ENCODE measurements around the gene AFAP1L1. TPM values are rescaled to one million over a fixed set of nuclear protein-coding genes. Genes with fewer than 3 reads are reported as not detected.

AFAP1L1 gene
- total RNA-seq, 1 donor from 2014 or later, result 0.36 TPM

- Mint-ChIP-seq H3K4me3 (no peak overlapping the region), H3K9me3 (no peaks in the 10 kb centered on the region), H3K4me1 (peaks cover 13% of the 10 kb centered on the region), H3K27ac (no peak overlapping the region), H3K27me3 (ENCODE audit: insufficient read depth, low read depth) (peaks cover 6% of the 10 kb centered on the region), H3K36me3 (no peaks in the 10 kb centered on the region)
- H3K4me2 ChIP-seq, result no peak overlapping the region
- H3K79me2 ChIP-seq (ENCODE audit: low read depth), result no peaks in the 10 kb centered on the region
- H3K9me3 ChIP-seq (ENCODE audit: low read depth), result no peaks in the 10 kb centered on the region
- DNase-seq (ENCODE audit: low spot score), result no peak
- no peaks in the 10 kb centered on the region for H3F3A ChIP-seq (ENCODE audit: low read depth)
- H2AFZ ChIP-seq (replicated peaks), result no peak overlapping the region
- no peak overlapping the region for H3K4me3 ChIP-seq
- H4K20me1 ChIP-seq (ENCODE audit: low read depth), result no peaks in the 10 kb centered on the region
- no peaks in the 10 kb centered on the region for H3K36me3 ChIP-seq
- TF ChIP-seq EZH2phosphoT487 (IDR thresholded peaks at IDR 0.05), result no peak
- no peak for TF ChIP-seq EZH2 (IDR thresholded peaks at IDR 0.05)
- no peak overlapping the region for H3K27ac ChIP-seq
- no peaks in the 10 kb centered on the region for H3K27me3 ChIP-seq
- no peak overlapping the region for H3K9ac ChIP-seq
- H3K4me1 ChIP-seq, result no peaks in the 10 kb centered on the region
Measured at GRCh38 chr5:149309354-149309753, 37.7 kb downstream of the AFAP1L1 start.

- no peaks in the 10 kb centered on the region for H3K36me3 Mint-ChIP-seq
- Histone ChIP-seq H3K27me3 (no peaks in the 10 kb centered on the region), H3F3A (ENCODE audit: low read depth) (no peaks in the 10 kb centered on the region), H3K4me3 (no peak overlapping the region), H3K4me1 (no peaks in the 10 kb centered on the region), H4K20me1 (ENCODE audit: low read depth) (no peaks in the 10 kb centered on the region), H3K4me2 (no peak overlapping the region), H3K36me3 (no peaks in the 10 kb centered on the region), H3K9ac (no peak overlapping the region), H3K9me3 (ENCODE audit: low read depth) (no peaks in the 10 kb centered on the region), H3K27ac (no peak overlapping the region), H2AFZ (replicated peaks) (no peak overlapping the region), H3K79me2 (ENCODE audit: low read depth) (no peaks in the 10 kb centered on the region)
- no peaks in the 10 kb centered on the region for H3K9me3 Mint-ChIP-seq
- no peak for DNase-seq (ENCODE audit: low spot score)
- H3K4me1 Mint-ChIP-seq, result peaks cover 13% of the 10 kb centered on the region
- peaks cover 6% of the 10 kb centered on the region for H3K27me3 Mint-ChIP-seq (ENCODE audit: insufficient read depth, low read depth)
- H3K27ac Mint-ChIP-seq, result peak overlapping the region; percentile 46
- no peak overlapping the region for H3K4me3 Mint-ChIP-seq
- TF ChIP-seq EZH2 (IDR thresholded peaks at IDR 0.05), result no peak
Measured at GRCh38 chr5:149310488-149310887, 38.8 kb downstream of the AFAP1L1 start.

- TF ChIP-seq EZH2phosphoT487 (IDR thresholded peaks at IDR 0.05), result no peak
- H3K27me3 ChIP-seq, result no peaks in the 10 kb centered on the region
- H3K9me3 ChIP-seq (ENCODE audit: low read depth), result no peaks in the 10 kb centered on the region
- no peak overlapping the region for H2AFZ ChIP-seq (replicated peaks)
- no peak overlapping the region for H3K4me3 ChIP-seq
- H3K27ac ChIP-seq, result no peak overlapping the region
- no peaks in the 10 kb centered on the region for H4K20me1 ChIP-seq (ENCODE audit: low read depth)
- Mint-ChIP-seq H3K27me3 (ENCODE audit: insufficient read depth, low read depth) (peaks cover 6% of the 10 kb centered on the region), H3K9me3 (no peaks in the 10 kb centered on the region), H3K36me3 (no peaks in the 10 kb centered on the region), H3K27ac (no peak overlapping the region), H3K4me3 (no peak overlapping the region), H3K4me1 (peaks cover 8% of the 10 kb centered on the region)
- no peak for DNase-seq (ENCODE audit: low spot score)
- no peaks in the 10 kb centered on the region for H3F3A ChIP-seq (ENCODE audit: low read depth)
- H3K79me2 ChIP-seq (ENCODE audit: low read depth), result no peaks in the 10 kb centered on the region
- no peak overlapping the region for H3K4me2 ChIP-seq
- H3K9ac ChIP-seq, result no peak overlapping the region
- H3K36me3 ChIP-seq, result no peaks in the 10 kb centered on the region
- H3K4me1 ChIP-seq, result no peaks in the 10 kb centered on the region
Measured at GRCh38 chr5:149310947-149311658, 39.4 kb downstream of the AFAP1L1 start.

GRCh38 chr5:149313151-149313841 is 41.6 kb downstream of the AFAP1L1 start:
- Mint-ChIP-seq H3K9me3 (no peaks in the 10 kb centered on the region), H3K27me3 (ENCODE audit: insufficient read depth, low read depth) (peaks cover 6% of the 10 kb centered on the region), H3K4me3 (no peak overlapping the region), H3K27ac (no peak overlapping the region), H3K36me3 (no peaks in the 10 kb centered on the region), H3K4me1 (peaks cover 11% of the 10 kb centered on the region)
- H3K27me3 ChIP-seq, result no peaks in the 10 kb centered on the region
- no peak overlapping the region for H3K9ac ChIP-seq
- H3F3A ChIP-seq (ENCODE audit: low read depth), result no peaks in the 10 kb centered on the region
- H3K4me1 ChIP-seq, result no peaks in the 10 kb centered on the region
- no peak for TF ChIP-seq CTCF (IDR thresholded peaks at IDR 0.05)
- no peak for TF ChIP-seq EZH2 (IDR thresholded peaks at IDR 0.05)
- no peak for TF ChIP-seq EZH2phosphoT487 (IDR thresholded peaks at IDR 0.05)
- no peaks in the 10 kb centered on the region for H3K9me3 ChIP-seq (ENCODE audit: low read depth)
- no peak overlapping the region for H3K4me2 ChIP-seq
- H3K4me3 ChIP-seq, result no peak overlapping the region
- H3K27ac ChIP-seq, result no peak overlapping the region
- H4K20me1 ChIP-seq (ENCODE audit: low read depth), result no peaks in the 10 kb centered on the region
- no peak for DNase-seq (ENCODE audit: low spot score)
- no peak overlapping the region for H2AFZ ChIP-seq (replicated peaks)
- no peaks in the 10 kb centered on the region for H3K79me2 ChIP-seq (ENCODE audit: low read depth)
- no peaks in the 10 kb centered on the region for H3K36me3 ChIP-seq

All from neural progenitor cell (in vitro differentiated cells).